ENCODE data around the gene ALPK3.

DNA sequence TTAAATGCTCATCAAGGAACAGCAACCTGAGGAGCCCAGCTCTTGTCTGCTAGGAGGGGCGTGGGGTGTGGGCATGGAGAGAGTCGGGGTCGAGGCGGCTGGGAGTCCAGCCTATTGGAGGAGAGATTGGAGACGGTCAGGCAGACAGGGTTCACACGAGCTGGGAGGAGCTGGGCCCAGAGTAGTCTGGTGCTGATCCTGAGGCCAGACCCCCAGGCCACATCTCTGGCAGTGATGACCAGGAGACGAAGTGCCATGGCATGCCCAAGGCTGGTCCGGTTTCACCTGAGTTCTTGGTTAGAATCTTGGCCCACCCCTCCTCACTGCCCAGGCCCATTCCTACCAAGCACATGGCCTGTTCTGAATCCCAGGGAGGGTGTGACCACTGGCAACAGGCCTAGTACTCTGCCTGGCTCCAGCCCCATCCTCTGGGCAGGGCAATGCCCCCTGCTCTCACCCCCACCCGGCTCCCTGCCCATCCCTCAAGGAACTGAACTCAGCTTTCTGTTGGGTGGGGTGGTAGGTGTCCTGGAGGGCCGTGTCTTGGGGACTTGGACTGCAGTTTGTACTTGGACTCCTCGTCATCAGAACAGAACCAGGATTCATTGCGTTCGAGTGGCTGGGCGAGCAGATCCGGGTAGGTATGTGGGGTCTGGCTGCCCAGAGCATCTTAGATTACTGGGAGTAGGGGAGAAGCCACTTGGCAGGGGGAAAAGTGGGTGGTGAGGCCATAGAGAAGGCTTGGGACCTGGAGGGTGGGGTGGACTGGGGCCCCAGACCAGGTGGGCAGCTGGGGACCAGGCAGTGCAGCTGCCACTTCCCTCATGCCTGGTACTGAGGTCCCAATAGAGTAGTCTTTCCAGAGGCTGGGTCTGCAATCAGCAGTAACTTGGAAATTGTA is 88.1 kb downstream of the ALPK3 start:
- TF ChIP-seq CTCF (IDR thresholded peaks at IDR 0.05; ENCODE audit: low read depth, low read length, poor library complexity, severe bottlenecking): no peak
- no peak for TF ChIP-seq EZH2phosphoT487 (IDR thresholded peaks at IDR 0.05; ENCODE audit: borderline replicate concordance, low read length)
